ENCODE measurements around the gene EVX1. TPM values are rescaled to one million over a fixed set of nuclear protein-coding genes. Genes with fewer than 3 reads are reported as not detected.

Gene EVX1
- total RNA-seq, 6 experiments from 2014 or later = not detected

- H3K27ac Mint-ChIP-seq = no peak overlapping the region
- H3K27me3 Mint-ChIP-seq (ENCODE audit: insufficient read depth) = peaks cover 6% of the 10 kb centered on the region
- TF ChIP-seq CTCF (IDR thresholded peaks at IDR 0.05) = no peak
- H3K9me3 Mint-ChIP-seq = no peaks in the 10 kb centered on the region
- no peak overlapping the region for H3K4me3 Mint-ChIP-seq
- H3K36me3 Mint-ChIP-seq (ENCODE audit: low read depth) = no peaks in the 10 kb centered on the region
- peaks cover 13% of the 10 kb centered on the region for H3K4me1 Mint-ChIP-seq (ENCODE audit: low read depth)
- no peak for DNase-seq
Observed at GRCh38 chr7:27203964-27204594, 38.5 kb upstream of the EVX1 start.

GRCh38 chr7:27204851-27205322 lies 37.7 kb upstream of the EVX1 start:
- H3K27me3 Mint-ChIP-seq (ENCODE audit: insufficient read depth) = peaks cover 5% of the 10 kb centered on the region

GRCh38 chr7:27205325-27206280 lies 37.0 kb upstream of the EVX1 start:
- TF ChIP-seq CTCF (IDR thresholded peaks at IDR 0.05) = no peak
- no peaks in the 10 kb centered on the region for H3K9me3 Mint-ChIP-seq
- H3K36me3 Mint-ChIP-seq (ENCODE audit: low read depth) = no peaks in the 10 kb centered on the region
- DNase-seq = no peak
- H3K4me1 Mint-ChIP-seq (ENCODE audit: low read depth) = peaks cover 15% of the 10 kb centered on the region
- no peak overlapping the region for H3K4me3 Mint-ChIP-seq
- H3K27ac Mint-ChIP-seq = no peak overlapping the region
- peaks cover 5% of the 10 kb centered on the region for H3K27me3 Mint-ChIP-seq (ENCODE audit: insufficient read depth)

More at GRCh38 chr7:27204851-27205322, 37.7 kb upstream of the EVX1 start:
- no peaks in the 10 kb centered on the region for H3K9me3 Mint-ChIP-seq
- no peak overlapping the region for H3K27ac Mint-ChIP-seq
- H3K4me1 Mint-ChIP-seq (ENCODE audit: low read depth) = peaks cover 13% of the 10 kb centered on the region
- peak overlapping the region; percentile 24; the same call in 1 of the 2 replicates for H3K4me3 Mint-ChIP-seq
- no peak for TF ChIP-seq CTCF (IDR thresholded peaks at IDR 0.05)
- DNase-seq = no peak
- H3K36me3 Mint-ChIP-seq (ENCODE audit: low read depth) = no peaks in the 10 kb centered on the region

GRCh38 chr7:27207348-27207985 lies 35.1 kb upstream of the EVX1 start:
- no peaks in the 10 kb centered on the region for H3K9me3 Mint-ChIP-seq
- H3K4me1 Mint-ChIP-seq (ENCODE audit: low read depth) = peaks cover 7% of the 10 kb centered on the region
- peaks cover 8% of the 10 kb centered on the region for H3K27me3 Mint-ChIP-seq (ENCODE audit: insufficient read depth)
- H3K36me3 Mint-ChIP-seq (ENCODE audit: low read depth) = no peaks in the 10 kb centered on the region
- no peak overlapping the region for H3K4me3 Mint-ChIP-seq
- no peak overlapping the region for H3K27ac Mint-ChIP-seq
- no peak for DNase-seq
- TF ChIP-seq CTCF (IDR thresholded peaks at IDR 0.05) = no peak

- Mint-ChIP-seq H3K4me1 (ENCODE audit: low read depth) (peaks cover 8% of the 10 kb centered on the region), H3K27me3 (ENCODE audit: insufficient read depth) (peaks cover 8% of the 10 kb centered on the region), H3K27ac (no peak overlapping the region), H3K9me3 (no peaks in the 10 kb centered on the region), H3K36me3 (ENCODE audit: low read depth) (no peaks in the 10 kb centered on the region), H3K4me3 (no peak overlapping the region)
- no peak for TF ChIP-seq CTCF (IDR thresholded peaks at IDR 0.05)
- no peak for DNase-seq
Observed at GRCh38 chr7:27208998-27209397, 33.6 kb upstream of the EVX1 start.
